T-helper 17 cell (primary cell): ENCODE data around the gene DRAXIN. TPM values are rescaled to one million over a fixed set of nuclear protein-coding genes. Genes with fewer than 3 reads are reported as not detected.
A peak's percentile ranks its signal among the peaks of the same experiment; 100 is the strongest.

Source experiments
- ATAC-seq: fragments of 150-1000 bp; cut with Tn5 transposase; 2 replicates; pipeline ENCODE4 v1.10.0; 2021; ENCODE audit warnings: mild to moderate bottlenecking, moderate library complexity
- DNase-seq, 3 donors: peaks; one replicate each; pipeline versions ENCODE4 v3.0.0 to v3.0.0-alpha.2; 2020 to 2021
- H3K9me3 ChIP-seq: one replicate; pipeline ENCODE4 v1.7.0; 2013; ENCODE audit warnings: low read length, mild to moderate bottlenecking; ENCODE audit not compliant: control insufficient read depth, poor library complexity, severe bottlenecking
- H3K27ac Mint-ChIP-seq: one replicate; pipeline ENCODE4 v1.8.0; 2022; ENCODE audit warnings: mild to moderate bottlenecking, moderate library complexity, mixed read lengths
- H3K27me3 Mint-ChIP-seq: one replicate; pipeline ENCODE4 v1.8.0; 2022; ENCODE audit warnings: mixed read lengths
- H3K36me3 Mint-ChIP-seq: one replicate; pipeline ENCODE4 v1.8.0; 2022; ENCODE audit warnings: low read depth, mixed read lengths
- H3K4me1 Mint-ChIP-seq: one replicate; pipeline ENCODE4 v1.8.0; 2022; ENCODE audit warnings: mild to moderate bottlenecking, mixed read lengths
- H3K4me3 Mint-ChIP-seq: one replicate; pipeline ENCODE4 v1.8.0; 2022; ENCODE audit warnings: mild to moderate bottlenecking, moderate library complexity, mixed read lengths
- total RNA-seq, 4 donors: library from RNA in 2 of 4; stranded (reverse) in 2 of 4; gene quantifications; one replicate each; pipeline ENCODE4 v1.2.3 and lab custom pipeline; 2022 to 2026

The DRAXIN gene
- total RNA-seq, 2 donors from 2014 or later: 0.17 TPM; not detected in 1

DNA sequence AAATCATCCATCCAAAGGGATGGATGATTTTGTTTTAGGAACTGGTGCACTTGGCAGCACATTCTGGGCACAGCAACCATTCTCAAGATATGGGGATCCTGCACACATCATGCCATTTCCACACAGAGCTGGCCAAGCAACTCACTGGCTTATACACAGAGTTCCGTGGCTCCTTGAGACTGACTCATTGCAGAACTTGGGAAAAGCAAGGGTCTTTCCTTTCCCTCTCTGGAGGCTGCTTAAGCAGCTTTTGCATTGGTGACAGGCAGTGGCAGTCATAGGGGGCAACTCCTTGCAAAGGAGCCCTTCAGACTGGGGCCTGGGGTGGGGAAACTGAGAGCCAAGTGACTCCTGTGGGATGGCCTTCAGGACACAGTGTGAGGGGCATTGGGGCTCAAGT is 8.7 kb upstream of the DRAXIN start:
- no peaks in the 10 kb centered on the region for H3K9me3 ChIP-seq
- Mint-ChIP-seq H3K27ac (no peak overlapping the region), H3K27me3 (peaks cover 4% of the 10 kb centered on the region), H3K4me3 (no peak overlapping the region), H3K36me3 (peaks cover 2% of the 10 kb centered on the region), H3K4me1 (peaks cover 18% of the 10 kb centered on the region)
- DNase-seq (no peak), ATAC-seq (no peak)

DNA sequence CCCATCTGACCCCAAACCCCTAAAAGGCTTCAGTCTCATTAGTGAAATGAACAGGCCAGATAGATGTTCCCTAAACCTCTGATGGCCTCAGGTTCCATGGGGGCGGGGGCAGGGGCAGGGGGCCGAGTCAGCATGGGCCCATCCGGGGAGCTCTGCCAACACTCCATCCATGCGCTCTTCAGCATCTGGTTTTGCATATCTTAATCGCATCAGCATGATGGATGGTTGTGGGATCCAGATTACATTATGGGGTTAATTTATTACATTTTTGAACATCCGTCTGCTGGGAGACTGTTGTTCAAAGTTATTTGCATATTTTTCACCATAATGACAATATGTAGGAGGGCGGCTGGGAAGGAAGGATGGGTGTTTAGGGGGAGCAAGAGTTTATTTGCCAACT is 7.4 kb upstream of the DRAXIN start:
- Mint-ChIP-seq H3K27me3 (peaks cover 16% of the 10 kb centered on the region), H3K27ac (no peak overlapping the region), H3K4me3 (no peak overlapping the region), H3K4me1 (peaks cover 11% of the 10 kb centered on the region), H3K36me3 (peaks cover 2% of the 10 kb centered on the region)
- ATAC-seq (no peak), DNase-seq (no peak)
- H3K9me3 ChIP-seq: no peaks in the 10 kb centered on the region

DNA sequence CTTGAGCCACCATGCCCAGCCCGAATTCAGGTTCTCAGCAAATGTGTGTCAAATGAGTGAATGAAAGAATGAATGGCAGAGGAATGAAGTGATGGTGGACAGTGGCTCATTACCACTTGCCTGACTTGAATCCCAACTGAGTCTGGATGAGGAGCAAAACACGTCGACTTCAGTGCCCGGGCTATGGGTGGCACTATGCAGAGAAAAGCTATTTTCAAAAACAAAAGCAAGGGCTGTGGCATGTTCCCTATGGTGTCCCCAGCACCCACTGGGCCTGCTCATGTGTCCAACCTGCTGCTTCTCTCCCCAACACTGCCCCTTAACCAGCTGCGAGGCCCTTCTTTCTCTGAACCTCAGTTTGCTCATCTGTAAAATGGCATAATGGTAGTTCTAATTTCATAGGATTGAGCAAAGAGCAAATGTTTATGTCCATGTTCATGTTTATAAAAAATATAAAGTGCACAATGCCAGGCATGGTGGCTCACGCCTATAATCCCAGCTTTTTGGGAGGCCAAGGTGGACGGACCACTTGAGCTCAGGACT is 6.2 kb upstream of the DRAXIN start:
- Mint-ChIP-seq H3K4me3 (no peak overlapping the region), H3K27me3 (peaks cover 25% of the 10 kb centered on the region), H3K4me1 (peaks cover 12% of the 10 kb centered on the region), H3K36me3 (peaks cover 7% of the 10 kb centered on the region), H3K27ac (no peak overlapping the region)
- ATAC-seq: no peak
- no peak for DNase-seq
- no peaks in the 10 kb centered on the region for H3K9me3 ChIP-seq

DNA sequence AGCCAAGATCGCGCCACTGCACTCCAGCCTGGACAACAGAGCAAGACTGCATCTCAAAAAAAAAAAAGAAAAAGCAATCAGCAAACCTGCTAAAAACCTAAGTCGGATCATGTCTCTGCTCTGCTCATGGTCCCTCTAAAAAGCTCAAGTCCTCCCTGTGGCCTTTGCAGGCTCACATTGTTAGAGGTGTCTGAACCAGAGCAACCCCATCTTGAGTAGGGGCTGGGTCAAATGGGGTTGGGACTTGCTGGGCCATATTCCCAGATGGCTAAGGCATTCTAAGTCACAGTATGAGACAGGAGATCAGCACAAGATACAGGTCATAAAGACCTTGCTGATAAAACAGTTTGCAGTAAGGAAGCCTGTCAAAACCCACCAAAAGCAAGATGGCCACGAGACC is 3.0 kb upstream of the DRAXIN start:
- Mint-ChIP-seq H3K4me1 (peaks cover 20% of the 10 kb centered on the region), H3K27ac (no peak overlapping the region), H3K27me3 (peaks cover 43% of the 10 kb centered on the region), H3K36me3 (peaks cover 11% of the 10 kb centered on the region), H3K4me3 (no peak overlapping the region)
- no peak for DNase-seq
- H3K9me3 ChIP-seq: no peaks in the 10 kb centered on the region
- ATAC-seq: no peak

DNA sequence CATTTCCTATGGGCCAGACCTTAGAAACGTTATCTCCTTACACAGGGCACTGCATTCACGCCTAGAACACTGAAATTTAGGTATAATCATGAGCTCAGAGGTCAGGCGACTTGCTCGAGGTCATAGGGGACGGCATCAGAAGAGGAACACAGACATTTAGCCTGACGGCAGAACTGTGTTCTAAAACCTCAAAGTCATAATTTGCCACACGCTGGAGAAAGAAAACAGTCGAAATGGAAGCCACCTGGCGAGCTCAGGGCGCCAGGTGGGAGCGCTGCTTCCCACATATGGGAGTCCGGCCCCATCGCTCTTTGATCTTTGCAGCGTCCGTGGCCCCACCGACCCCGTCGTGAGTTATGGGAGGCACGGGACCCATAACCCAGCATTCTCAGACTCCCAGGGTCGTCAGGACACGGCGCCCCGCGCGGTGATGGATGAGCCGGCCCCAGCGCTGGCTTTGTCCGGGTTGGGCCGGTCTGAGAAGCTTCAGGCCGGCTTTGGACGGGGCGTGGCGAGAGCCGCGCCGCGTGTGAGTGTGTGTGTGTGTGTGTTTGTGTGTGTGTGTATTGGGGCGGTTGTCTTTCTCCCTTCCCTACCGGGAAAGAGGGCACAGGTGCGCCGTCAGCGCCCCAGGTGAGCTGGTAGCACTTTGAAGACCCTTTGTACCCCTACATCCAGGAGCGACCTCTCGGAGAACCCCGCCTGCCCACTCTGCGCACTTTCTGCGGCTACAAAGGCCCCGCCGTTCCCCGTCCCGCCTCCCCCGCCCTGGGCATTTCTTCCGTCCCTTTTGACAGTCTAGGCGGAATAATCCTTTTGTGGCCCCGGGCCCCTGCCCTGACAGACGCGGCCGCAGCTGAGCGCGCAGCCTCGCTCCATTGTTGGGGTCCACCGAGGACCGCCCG is 861 bp upstream of the DRAXIN start:
- ATAC-seq (no peak), DNase-seq (no peak)
- no peaks in the 10 kb centered on the region for H3K9me3 ChIP-seq
- peaks cover 51% of the 10 kb centered on the region for H3K27me3 Mint-ChIP-seq
- H3K36me3 Mint-ChIP-seq: peaks cover 16% of the 10 kb centered on the region
- H3K4me1 Mint-ChIP-seq: peaks cover 23% of the 10 kb centered on the region
- no peak overlapping the region for H3K27ac Mint-ChIP-seq
- peak overlapping the region; percentile 83 for H3K4me3 Mint-ChIP-seq

DNA sequence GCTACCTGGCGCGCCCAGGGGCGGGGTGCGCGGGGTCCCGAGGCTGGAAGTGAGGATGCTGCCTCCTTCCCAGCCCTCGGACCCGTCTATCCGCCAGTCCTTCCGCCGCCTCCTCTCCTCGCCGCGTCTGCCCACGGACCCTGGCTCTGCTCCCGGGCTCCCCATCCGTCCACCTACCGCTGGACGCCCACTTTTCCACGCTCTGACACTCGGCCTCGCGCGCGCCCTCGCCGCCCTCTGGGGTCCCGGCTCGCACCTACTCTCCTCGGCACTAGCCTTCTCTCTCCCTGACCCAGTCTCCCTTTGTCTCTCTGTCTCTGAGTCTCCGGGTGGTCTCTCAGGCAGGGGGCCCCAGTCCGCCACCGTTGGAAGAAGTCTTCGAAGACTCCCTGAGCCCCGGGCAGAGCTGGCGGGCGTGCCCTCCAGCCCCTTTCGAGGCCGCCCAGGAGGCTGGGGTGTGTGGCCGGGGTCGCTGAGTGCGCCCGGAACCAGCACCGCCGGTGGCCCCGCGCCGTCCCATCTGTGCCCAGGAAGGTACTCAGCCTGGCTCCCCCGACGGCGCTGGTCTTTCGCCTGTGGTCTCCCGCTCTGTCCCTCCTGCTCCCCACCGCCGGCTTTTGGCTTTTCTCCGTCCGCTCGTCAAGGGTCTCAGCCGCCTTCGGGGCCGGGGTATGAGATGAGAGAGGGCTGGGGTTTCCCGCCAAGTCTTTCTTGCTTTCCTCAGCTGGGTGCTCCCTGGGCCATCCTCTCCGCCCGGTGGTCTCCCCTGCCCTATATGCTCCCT is 610 bp downstream of the DRAXIN start:
- DNase-seq (no peak), ATAC-seq (no peak)
- H3K9me3 ChIP-seq: no peaks in the 10 kb centered on the region
- Mint-ChIP-seq H3K36me3 (peaks cover 14% of the 10 kb centered on the region), H3K27me3 (peaks cover 51% of the 10 kb centered on the region), H3K4me3 (peak overlapping the region; percentile 89), H3K27ac (no peak overlapping the region), H3K4me1 (peaks cover 23% of the 10 kb centered on the region)

DNA sequence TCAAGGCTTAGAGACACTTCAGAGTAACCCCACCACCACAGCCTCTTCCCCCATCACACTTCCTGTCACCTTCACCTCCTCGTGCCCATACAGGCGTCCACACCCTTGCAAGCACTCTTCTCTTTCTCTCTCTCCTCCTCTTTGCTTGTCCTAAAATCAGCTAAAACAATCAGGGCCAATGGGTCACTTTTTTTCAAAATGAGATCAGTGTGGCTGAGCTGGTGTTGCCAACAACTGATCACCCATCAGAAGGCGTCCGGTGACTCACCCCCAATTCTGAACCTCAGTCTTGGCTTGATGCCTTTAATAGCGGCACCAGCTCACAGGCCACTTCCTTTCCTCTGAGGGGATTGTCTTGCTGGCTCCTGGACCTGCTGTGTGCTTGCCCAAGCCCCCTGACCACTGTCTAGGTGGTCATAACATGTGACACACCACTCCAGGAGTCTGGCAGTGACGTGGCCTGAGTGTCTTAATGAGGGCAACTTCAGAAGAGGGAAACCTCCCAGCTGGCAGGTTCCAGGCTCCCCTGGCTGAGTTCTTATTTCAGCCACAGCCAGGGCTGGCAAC is 1.6 kb downstream of the DRAXIN start:
- no peak for DNase-seq
- Mint-ChIP-seq H3K36me3 (peaks cover 14% of the 10 kb centered on the region), H3K4me1 (peaks cover 23% of the 10 kb centered on the region), H3K27me3 (peaks cover 44% of the 10 kb centered on the region), H3K27ac (no peak overlapping the region), H3K4me3 (peak overlapping the region; percentile 89)
- peak; percentile 59 for ATAC-seq
- H3K9me3 ChIP-seq: no peaks in the 10 kb centered on the region

DNA sequence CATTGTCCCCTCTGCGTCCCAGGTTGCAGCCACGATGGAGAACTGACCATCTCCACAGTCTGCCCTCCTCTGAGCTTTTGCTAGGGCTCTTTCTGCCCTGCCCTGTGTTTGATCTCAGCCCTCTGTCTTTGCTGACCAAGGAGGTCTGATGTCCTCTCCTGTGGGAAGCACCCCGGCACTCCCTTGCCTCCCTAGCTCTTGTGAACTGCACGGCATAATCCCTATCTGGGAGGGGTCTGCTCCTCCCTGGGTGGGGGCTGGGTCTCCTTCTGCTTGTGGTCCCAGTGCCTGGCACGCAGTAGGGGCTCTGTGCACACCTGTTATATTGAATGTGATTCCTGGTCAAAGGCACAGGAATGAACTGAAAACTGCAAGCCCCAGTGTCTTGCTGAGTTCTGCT is 2.4 kb downstream of the DRAXIN start:
- H3K27ac Mint-ChIP-seq: no peak overlapping the region
- H3K36me3 Mint-ChIP-seq: peaks cover 14% of the 10 kb centered on the region
- no peaks in the 10 kb centered on the region for H3K9me3 ChIP-seq
- peaks cover 23% of the 10 kb centered on the region for H3K4me1 Mint-ChIP-seq
- H3K4me3 Mint-ChIP-seq: peak overlapping the region; percentile 74
- peaks cover 37% of the 10 kb centered on the region for H3K27me3 Mint-ChIP-seq
- DNase-seq (no peak), ATAC-seq (no peak)

DNA sequence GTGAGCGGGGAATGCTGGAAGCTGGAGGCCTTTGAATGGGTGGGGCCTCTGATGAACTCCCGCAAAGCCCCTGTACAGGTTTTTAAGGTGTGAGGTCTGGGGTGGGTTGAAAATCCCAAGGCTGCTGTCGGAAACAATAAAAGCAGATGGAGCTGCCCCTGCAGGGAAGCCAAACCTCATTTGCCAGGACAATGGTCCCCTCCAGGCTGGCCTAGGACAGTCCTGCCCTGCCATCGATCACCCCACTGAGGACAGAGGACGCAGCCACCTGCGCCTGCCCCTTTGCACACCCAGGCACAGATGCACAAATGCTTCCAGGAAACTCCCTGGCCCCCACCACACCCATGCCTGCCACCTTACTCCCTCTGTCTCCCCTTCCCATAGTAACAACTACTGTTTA is 4.4 kb downstream of the DRAXIN start:
- no peak for DNase-seq
- no peak for ATAC-seq
- no peak overlapping the region for H3K4me3 Mint-ChIP-seq
- H3K36me3 Mint-ChIP-seq: peaks cover 8% of the 10 kb centered on the region
- no peak overlapping the region for H3K27ac Mint-ChIP-seq
- peaks cover 14% of the 10 kb centered on the region for H3K4me1 Mint-ChIP-seq
- H3K27me3 Mint-ChIP-seq: peaks cover 24% of the 10 kb centered on the region
- no peaks in the 10 kb centered on the region for H3K9me3 ChIP-seq

DNA sequence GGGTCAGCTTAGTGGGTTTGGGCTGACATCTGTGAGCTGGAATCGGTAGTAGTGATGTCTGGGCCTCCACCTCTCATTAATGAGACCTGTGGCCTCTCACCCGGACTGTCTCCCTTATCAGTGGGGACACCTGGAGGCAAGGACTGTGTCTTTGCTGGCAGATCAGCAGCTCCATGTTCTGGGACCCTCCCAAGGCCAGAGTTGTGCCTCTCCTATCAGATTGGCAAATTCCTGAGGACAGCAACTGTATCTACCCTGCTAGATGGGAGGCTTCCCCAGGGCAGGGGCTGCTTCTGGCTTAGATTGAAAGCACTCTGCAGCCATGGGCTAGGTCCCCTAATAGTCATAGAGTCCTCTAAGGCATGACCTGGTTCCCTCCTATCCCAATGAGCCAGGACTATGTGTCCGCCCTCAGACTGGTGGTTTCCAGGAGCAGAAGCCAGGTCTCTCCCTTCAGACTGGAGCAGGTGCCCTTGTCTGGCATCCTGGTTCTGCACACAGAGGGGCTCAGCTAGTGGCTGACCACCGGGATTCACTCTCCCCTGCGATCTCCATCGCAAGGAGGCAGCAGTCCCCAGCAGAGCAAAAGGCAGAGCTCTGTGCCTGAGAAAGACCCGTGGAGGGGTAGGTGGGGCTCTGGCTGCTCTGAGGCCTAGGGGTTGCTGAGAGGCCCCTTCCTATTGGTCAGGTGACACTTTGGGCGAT is 5.8 kb downstream of the DRAXIN start:
- ATAC-seq: no peak

DNA sequence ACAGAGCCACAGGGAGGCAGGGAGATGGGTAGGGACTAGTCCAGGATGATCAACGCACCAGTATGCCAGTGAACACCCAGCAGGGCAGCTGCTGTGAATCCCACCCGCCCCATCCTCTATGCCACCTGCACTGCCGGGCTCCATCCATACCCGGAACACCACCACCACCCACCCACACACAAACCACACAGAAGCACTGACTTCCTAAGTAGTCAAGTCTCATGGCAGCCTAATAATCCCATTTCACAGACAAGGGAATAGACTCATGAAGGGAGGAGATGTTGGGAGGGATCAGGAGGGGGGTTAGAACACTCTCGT is 6.3 kb downstream of the DRAXIN start:
- Mint-ChIP-seq H3K4me3 (no peak overlapping the region), H3K4me1 (peaks cover 8% of the 10 kb centered on the region), H3K36me3 (peaks cover 5% of the 10 kb centered on the region), H3K27me3 (peaks cover 19% of the 10 kb centered on the region), H3K27ac (no peak overlapping the region)
- ATAC-seq (no peak), DNase-seq (no peak)
- no peaks in the 10 kb centered on the region for H3K9me3 ChIP-seq

More for the DNA sequence above, 5.8 kb downstream of the DRAXIN start:
- H3K4me3 Mint-ChIP-seq: no peak overlapping the region
- DNase-seq: no peak
- no peak overlapping the region for H3K27ac Mint-ChIP-seq
- peaks cover 11% of the 10 kb centered on the region for H3K4me1 Mint-ChIP-seq
- peaks cover 5% of the 10 kb centered on the region for H3K36me3 Mint-ChIP-seq
- peaks cover 24% of the 10 kb centered on the region for H3K27me3 Mint-ChIP-seq
- H3K9me3 ChIP-seq: no peaks in the 10 kb centered on the region

DNA sequence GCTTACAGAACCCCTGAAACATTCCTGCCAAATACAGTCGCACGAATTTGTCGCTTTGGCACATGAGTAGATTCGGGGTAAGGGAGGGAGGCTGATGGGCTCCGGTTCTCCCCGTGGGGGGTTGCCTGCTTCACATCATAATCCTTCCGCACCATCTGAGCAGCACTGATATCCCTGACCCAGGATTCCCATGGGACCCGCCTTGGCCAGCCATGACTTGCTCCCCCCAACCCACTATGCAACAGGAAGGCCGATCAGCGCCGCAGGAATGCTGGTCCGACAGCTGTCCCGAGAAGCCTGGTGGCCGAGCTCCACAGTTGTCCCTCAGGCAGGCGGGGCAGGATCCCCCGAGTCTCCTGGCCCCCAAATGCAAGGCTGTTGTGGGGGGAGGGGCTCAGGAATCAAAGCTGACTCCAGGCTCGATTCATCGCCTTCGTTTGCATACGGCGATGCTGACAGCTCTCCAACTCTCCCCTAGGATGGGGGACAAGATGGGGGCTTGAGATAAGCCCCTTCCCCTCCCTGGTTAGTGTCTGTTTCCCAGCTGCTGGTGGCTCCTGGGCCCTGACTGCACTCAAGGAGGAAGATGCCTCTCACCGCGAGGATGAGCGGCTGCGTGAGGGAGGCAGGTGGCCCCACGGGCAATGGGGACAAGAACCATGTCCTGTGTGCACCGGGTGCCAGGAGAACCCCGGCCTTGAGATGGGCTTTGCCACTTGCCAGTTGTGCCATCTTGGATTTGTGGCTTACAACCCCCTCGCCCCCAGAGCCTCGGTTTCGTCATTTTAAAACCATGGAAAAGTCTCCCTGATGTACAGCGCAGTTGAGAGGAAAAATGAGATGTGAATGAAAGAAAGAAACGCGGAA is 9.3 kb downstream of the DRAXIN start:
- no peak overlapping the region for H3K27ac Mint-ChIP-seq
- H3K36me3 Mint-ChIP-seq: no peaks in the 10 kb centered on the region
- no peaks in the 10 kb centered on the region for H3K4me1 Mint-ChIP-seq
- no peak overlapping the region for H3K4me3 Mint-ChIP-seq
- DNase-seq (no peak), ATAC-seq (no peak)
- no peaks in the 10 kb centered on the region for H3K9me3 ChIP-seq
- H3K27me3 Mint-ChIP-seq: peaks cover 13% of the 10 kb centered on the region
